HepG2 (cell line): ENCODE results near the gene BPIFB6. TPM values are rescaled to one million over a fixed set of nuclear protein-coding genes. Genes with fewer than 3 reads are reported as not detected.

ENCODE experiments used
- CREB3 ChIP-seq: sonication (generic); formaldehyde crosslinking; IDR thresholded peaks from 2 replicates; pipeline ENCODE4 v1.5.0; 2020; ENCODE audit warnings: missing genetic modification reagents
- GLI4 ChIP-seq: sonication (generic); formaldehyde crosslinking; IDR thresholded peaks from 2 replicates; pipeline ENCODE4 v1.5.1; 2020; ENCODE audit warnings: missing genetic modification reagents, mild to moderate bottlenecking, moderate library complexity, borderline replicate concordance
- KAT8 ChIP-seq: IDR thresholded peaks from 2 replicates; pipeline ENCODE4 v1.6.1; 2016; ENCODE audit warnings: missing genetic modification reagents, missing compliant biosample characterization
- MAZ ChIP-seq, 2 experiments: sonication (generic) in 1 of 2; formaldehyde crosslinking in 1 of 2; IDR thresholded peaks; 2 replicates each; pipeline versions ENCODE4 v1.5.0 to v1.6.1; 2012 to 2020; ENCODE audit warnings: low read depth in 2 of 2, mild to moderate bottlenecking in 2 of 2, borderline replicate concordance in 1 of 2, improper control_type of control experiment in 1 of 2, low read length in 1 of 2, missing genetic modification reagents in 1 of 2, moderate library complexity in 1 of 2
- MXD4 ChIP-seq: IDR thresholded peaks from 2 replicates; pipeline ENCODE4 v1.6.1; 2016; ENCODE audit warnings: mild to moderate bottlenecking, missing biosample characterization, missing genetic modification reagents
- NFKB2 ChIP-seq: sonication (generic); formaldehyde crosslinking; IDR thresholded peaks from 2 replicates; pipeline ENCODE4 v1.4.0; 2020; ENCODE audit warnings: missing genetic modification reagents, borderline replicate concordance
- NFKBIZ ChIP-seq: IDR thresholded peaks from 2 replicates; pipeline ENCODE4 v1.6.1; 2018; ENCODE audit warnings: missing genetic modification reagents, missing compliant biosample characterization
- ZBTB38 ChIP-seq: sonication (generic); formaldehyde crosslinking; IDR thresholded peaks from 2 replicates; pipeline ENCODE4 v1.5.1; 2020; ENCODE audit warnings: mild to moderate bottlenecking, missing genetic modification reagents
- ZNF296 ChIP-seq: sonication (generic); formaldehyde crosslinking; conservative IDR thresholded peaks from 2 replicates; pipeline ENCODE4 v1.5.0; 2020; ENCODE audit warnings: mild to moderate bottlenecking, missing genetic modification reagents
- ZNF644 ChIP-seq: IDR thresholded peaks from 2 replicates; pipeline ENCODE4 v1.6.1; 2016; ENCODE audit warnings: low read depth
- ZNF788 ChIP-seq: sonication (generic); formaldehyde crosslinking; IDR thresholded peaks from 2 replicates; pipeline ENCODE4 v1.5.0; 2020; ENCODE audit warnings: mild to moderate bottlenecking, missing genetic modification reagents, borderline replicate concordance
- ZNF800 ChIP-seq: sonication (generic); formaldehyde crosslinking; IDR thresholded peaks from 2 replicates; pipeline ENCODE4 v1.4.0; 2020; ENCODE audit warnings: missing genetic modification reagents
- polyA plus RNA-seq, 8 experiments: library from polyadenylated mRNA; depleted of rRNA in 3 of 8; stranded (reverse) in 7 of 8; unstranded in 1 of 8; fragments of >200 nt; fragmentation: Illumina TruSeq in 4 of 8; extraction: Trizol in 4 of 8; gene quantifications; 2 replicates each; pipeline versions ENCODE4 v1.2.1 to v1.2.3, GENCODE V29; 2011 to 2016; ENCODE audit warnings: low read depth in 4 of 8, missing spikeins in 1 of 8, mixed read lengths in 1 of 8; ENCODE audit not compliant: insufficient read depth in 1 of 8
- total RNA-seq, 5 experiments: library from RNA; depleted of rRNA; stranded (reverse); fragments of >200 nt; fragmentation: Illumina TruSeq; extraction: Trizol; gene quantifications; 2 replicates each; pipeline ENCODE4 v1.2.3, GENCODE V29; 2016; ENCODE audit warnings: low read depth in 1 of 5
- TF ChIP-seq, protein P1 (sequence below): sonication (generic); formaldehyde crosslinking; IDR thresholded peaks from 2 replicates; pipeline ENCODE4 v1.4.0; 2020; ENCODE audit warnings: missing genetic modification reagents, borderline replicate concordance
- TF ChIP-seq, protein P2 (sequence below): sonication (generic); formaldehyde crosslinking; IDR thresholded peaks from 2 replicates; pipeline ENCODE4 v1.9.0; 2021; ENCODE audit warnings: missing genetic modification reagents, borderline replicate concordance

The BPIFB6 gene
- total and polyA plus RNA-seq, 2 of the 13 experiments (the other 11 are each of a cell fraction or from before 2014, with no cell fraction given), result 0.13 to 1.7 TPM

- TF ChIP-seq CREB3 (no peak), ZNF800 (CRISPR knock-in tag) (peak; percentile 96), NFKB2 (CRISPR knock-in tag) (peak; percentile 85; the same call in 1 of the 2 replicates), MAZ (IDR thresholded peaks at IDR 0.05; ENCODE audit: borderline replicate concordance, low read depth, low read length) (no peak; the same call in 1 of the 2 replicates), MAZ (CRISPR knock-in tag; IDR thresholded peaks at IDR 0.05; ENCODE audit: low read depth) (peak; percentile 76), ZNF644 (CRISPR knock-in tag) (peak; percentile 100), ZNF788 (CRISPR knock-in tag) (peak; percentile 99), MXD4 (CRISPR knock-in tag) (no peak; the same call in 1 of the 2 replicates), ZBTB38 (peak; percentile 63), ZNF296 (CRISPR knock-in tag) (peak; percentile 99), NFKBIZ (CRISPR knock-in tag) (peak; percentile 96; the same call in 1 of the 2 replicates), GLI4 (CRISPR knock-in tag) (peak; percentile 75; the same call in 1 of the 2 replicates), KAT8 (CRISPR knock-in tag) (peak; percentile 90)
- TF ChIP-seq, protein P1, sequence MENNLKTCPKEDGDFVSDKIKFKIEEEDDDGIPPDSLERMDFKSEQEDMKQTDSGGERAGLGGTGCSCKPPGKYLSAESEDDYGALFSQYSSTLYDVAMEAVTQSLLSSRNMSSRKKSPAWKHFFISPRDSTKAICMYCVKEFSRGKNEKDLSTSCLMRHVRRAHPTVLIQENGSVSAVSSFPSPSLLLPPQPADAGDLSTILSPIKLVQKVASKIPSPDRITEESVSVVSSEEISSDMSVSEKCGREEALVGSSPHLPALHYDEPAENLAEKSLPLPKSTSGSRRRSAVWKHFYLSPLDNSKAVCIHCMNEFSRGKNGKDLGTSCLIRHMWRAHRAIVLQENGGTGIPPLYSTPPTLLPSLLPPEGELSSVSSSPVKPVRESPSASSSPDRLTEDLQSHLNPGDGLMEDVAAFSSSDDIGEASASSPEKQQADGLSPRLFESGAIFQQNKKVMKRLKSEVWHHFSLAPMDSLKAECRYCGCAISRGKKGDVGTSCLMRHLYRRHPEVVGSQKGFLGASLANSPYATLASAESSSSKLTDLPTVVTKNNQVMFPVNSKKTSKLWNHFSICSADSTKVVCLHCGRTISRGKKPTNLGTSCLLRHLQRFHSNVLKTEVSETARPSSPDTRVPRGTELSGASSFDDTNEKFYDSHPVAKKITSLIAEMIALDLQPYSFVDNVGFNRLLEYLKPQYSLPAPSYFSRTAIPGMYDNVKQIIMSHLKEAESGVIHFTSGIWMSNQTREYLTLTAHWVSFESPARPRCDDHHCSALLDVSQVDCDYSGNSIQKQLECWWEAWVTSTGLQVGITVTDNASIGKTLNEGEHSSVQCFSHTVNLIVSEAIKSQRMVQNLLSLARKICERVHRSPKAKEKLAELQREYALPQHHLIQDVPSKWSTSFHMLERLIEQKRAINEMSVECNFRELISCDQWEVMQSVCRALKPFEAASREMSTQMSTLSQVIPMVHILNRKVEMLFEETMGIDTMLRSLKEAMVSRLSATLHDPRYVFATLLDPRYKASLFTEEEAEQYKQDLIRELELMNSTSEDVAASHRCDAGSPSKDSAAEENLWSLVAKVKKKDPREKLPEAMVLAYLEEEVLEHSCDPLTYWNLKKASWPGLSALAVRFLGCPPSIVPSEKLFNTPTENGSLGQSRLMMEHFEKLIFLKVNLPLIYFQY, result peak; percentile 93
- TF ChIP-seq, protein P2, sequence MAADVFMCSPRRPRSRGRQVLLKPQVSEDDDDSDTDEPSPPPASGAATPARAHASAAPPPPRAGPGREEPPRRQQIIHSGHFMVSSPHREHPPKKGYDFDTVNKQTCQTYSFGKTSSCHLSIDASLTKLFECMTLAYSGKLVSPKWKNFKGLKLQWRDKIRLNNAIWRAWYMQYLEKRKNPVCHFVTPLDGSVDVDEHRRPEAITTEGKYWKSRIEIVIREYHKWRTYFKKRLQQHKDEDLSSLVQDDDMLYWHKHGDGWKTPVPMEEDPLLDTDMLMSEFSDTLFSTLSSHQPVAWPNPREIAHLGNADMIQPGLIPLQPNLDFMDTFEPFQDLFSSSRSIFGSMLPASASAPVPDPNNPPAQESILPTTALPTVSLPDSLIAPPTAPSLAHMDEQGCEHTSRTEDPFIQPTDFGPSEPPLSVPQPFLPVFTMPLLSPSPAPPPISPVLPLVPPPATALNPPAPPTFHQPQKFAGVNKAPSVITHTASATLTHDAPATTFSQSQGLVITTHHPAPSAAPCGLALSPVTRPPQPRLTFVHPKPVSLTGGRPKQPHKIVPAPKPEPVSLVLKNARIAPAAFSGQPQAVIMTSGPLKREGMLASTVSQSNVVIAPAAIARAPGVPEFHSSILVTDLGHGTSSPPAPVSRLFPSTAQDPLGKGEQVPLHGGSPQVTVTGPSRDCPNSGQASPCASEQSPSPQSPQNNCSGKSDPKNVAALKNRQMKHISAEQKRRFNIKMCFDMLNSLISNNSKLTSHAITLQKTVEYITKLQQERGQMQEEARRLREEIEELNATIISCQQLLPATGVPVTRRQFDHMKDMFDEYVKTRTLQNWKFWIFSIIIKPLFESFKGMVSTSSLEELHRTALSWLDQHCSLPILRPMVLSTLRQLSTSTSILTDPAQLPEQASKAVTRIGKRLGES (CRISPR knock-in tag), result no peak
Measured at GRCh38 chr20:33005908-33006775, 25.3 kb upstream of the BPIFB6 start (continued).
